Dermis blood vessel endothelial cell (primary cell): ENCODE data around the gene LINC00632. TPM values are rescaled to one million over a fixed set of nuclear protein-coding genes. Genes with fewer than 3 reads are reported as not detected.
A peak's percentile ranks its signal among the peaks of the same experiment; 100 is the strongest.

Experiments used
- DNase-seq: peaks from one replicate; pipeline ENCODE4 v3.0.0; 2010
- total RNA-seq: library from RNA; depleted of rRNA; stranded (reverse); fragments of >200 nt; gene quantifications from 2 replicates; pipeline ENCODE4 v1.2.3, GENCODE V29; 2014

LINC00632 gene
- total RNA-seq, 1 donor from 2014 or later, result 0.17 TPM

DNA sequence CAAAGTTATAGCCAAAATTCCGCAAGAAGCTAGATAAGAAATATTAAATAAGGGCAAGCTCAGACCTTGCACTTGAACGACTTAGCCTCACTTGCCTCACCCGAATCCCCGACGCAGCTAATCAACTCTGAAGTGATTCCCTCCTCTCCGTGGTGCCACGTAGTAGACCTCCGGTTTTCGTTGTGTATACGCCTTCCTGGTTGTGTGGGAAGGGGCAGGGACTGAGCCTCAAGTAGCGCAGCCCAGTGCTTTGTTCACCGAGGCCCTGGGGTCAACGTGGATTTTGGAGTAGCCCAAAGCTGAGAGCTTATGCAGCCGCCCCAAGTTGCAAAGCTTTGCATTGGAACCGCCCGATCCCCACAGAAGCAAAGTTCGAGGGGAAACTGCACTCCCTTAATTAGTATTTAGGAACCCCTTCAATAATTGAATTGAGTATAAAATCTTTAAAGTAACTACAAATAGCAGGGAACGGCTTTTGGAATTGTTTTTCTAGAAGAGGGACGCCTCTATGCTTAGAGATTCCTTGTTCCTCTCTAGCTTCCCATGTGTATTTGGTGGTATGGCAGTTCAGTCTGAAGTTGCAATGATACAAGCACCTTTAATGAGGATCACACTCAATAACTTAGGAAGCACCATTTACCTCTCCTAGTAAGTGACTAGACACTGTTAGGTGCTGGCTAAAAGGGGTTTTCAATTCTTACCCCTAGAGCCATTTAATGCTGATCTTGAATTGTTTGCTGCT lies 55.7 kb downstream of the LINC00632 start:
- DNase-seq, result peak; percentile 1

GRCh38 chrX:140766024-140766611 lies 56.6 kb downstream of the LINC00632 start:
- DNase-seq, result peak; percentile 62

DNA sequence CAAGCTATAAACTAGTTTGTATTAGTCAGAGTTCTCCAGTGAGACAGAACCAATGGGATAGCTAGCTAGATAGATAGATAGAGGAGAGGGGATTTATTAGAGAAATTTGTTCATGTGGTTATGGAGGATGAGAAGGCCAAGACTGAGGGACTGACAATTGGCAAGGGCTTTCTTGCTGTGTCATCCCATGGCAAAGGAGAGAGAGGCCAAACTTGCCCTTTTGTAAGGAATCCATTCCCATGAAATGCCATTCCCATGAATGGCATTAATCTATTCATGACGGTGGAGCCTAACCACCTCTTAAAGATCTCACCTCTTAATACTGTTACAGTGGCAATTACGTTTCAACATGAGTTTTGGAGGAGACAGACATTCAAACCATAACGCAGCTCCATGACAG lies 58.1 kb downstream of the LINC00632 start:
- DNase-seq, result no peak

- no peak for DNase-seq
These were observed 65.7 kb downstream of the LINC00632 start for GRCh38 chrX:140775211-140775610.

- no peak for DNase-seq
These were observed 66.8 kb downstream of the LINC00632 start for GRCh38 chrX:140776320-140776719.

GRCh38 chrX:140794642-140795041 lies 85.1 kb downstream of the LINC00632 start:
- DNase-seq, result no peak

DNA sequence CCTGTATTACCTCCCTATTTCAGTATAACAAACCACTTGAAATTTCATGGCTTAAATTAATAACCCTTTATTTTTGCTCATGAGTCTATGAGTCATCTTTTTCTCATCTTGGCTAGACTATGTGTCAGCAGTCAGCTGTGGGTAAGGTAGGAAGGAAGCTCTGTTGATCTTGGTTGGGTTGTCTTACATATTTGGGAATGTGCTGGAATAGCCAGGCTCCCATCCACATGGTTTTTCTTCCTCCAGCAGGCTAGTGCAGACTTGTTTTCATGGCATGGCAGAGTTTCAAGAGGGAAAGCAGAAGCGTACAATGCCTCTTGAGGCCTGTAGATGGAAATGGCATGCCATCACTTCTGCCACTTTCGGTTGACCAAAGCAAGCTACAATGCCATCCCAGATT lies 89.7 kb downstream of the LINC00632 start:
- no peak for DNase-seq

- no peak for DNase-seq
These were observed 94.7 kb downstream of the LINC00632 start for GRCh38 chrX:140804292-140804691.

GRCh38 chrX:140815868-140816267 lies 106.3 kb downstream of the LINC00632 start:
- DNase-seq, result no peak

GRCh38 chrX:140817943-140818342 lies 108.4 kb downstream of the LINC00632 start:
- peak; percentile 5 for DNase-seq

- no peak for DNase-seq
These were observed 111.7 kb downstream of the LINC00632 start for GRCh38 chrX:140821280-140821679.

DNA sequence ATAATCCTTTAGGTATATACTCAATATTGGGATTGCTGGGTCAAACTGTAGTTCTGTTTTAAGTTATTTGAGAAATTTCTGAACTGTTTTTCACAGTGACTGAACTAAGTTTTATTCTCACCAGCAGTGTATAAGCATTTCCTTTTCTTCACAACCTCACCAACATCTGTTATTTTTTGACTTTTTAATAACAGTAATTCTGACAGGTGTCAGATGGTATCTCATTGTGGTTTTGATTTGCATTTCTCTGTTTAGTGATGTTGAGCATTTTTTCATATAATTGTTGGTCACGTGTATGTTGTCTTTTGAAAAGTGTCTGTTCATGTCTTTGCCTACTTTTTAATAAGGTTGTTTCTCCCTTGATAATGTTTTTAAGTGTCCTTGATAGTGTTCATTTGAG lies 112.6 kb downstream of the LINC00632 start:
- no peak for DNase-seq

GRCh38 chrX:140822861-140823260 lies 113.3 kb downstream of the LINC00632 start:
- no peak for DNase-seq

DNA sequence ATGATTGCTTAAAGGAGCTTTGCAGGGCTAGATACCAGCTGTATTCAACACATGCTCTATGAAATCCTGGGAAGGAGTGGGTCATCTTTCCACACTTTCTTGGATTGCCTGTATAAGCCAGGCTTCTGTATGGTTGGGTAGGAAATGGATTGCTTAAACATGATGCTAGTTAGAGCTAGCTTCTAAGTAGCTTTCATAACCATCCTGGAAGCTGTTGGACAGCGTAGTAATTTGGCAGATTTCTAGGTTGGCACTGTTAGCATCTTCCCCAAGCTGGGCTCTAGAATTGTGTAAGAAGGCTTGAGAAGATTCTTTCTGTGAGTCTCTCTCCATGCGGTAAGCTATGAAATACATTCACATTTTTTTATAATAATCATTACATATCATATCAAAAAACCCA lies 127.3 kb downstream of the LINC00632 start:
- no peak for DNase-seq

Other genes with a start within 250 kb of the LINC00632 start
- gene SOX3, start 204.7 kb upstream of the LINC00632 start, total RNA-seq, result not detected in 2 replicates